Activated CD4-positive, alpha-beta T cell treated with anti-CD3 and anti-CD28 coated beads for 36 hours (primary cell): ENCODE data around the gene CPOX. TPM values are rescaled to one million over a fixed set of nuclear protein-coding genes. Genes with fewer than 3 reads are reported as not detected.

Experiments used
- total RNA-seq, 2 experiments: library from RNA; stranded (reverse); gene quantifications; one replicate each; pipeline ENCODE4 v1.2.3, GENCODE V29; 2021

CPOX gene
- total RNA-seq, 2 experiments from 2014 or later, result 40.3 to 41.9 TPM

Other genes starting within 250 kb of the CPOX start
- not detected for gene OR5K4, start 239.8 kb downstream of the CPOX start, total RNA-seq
- not detected for gene OR5K3, start 202.9 kb downstream of the CPOX start, total RNA-seq
- gene OR5K1, start 130.4 kb downstream of the CPOX start, total RNA-seq, result not detected
- gene OR5K2, start 95.9 kb downstream of the CPOX start, total RNA-seq, result not detected
- 100 to 1,000 TPM; 153 to 171 TPM for gene CLDND1, start 70.7 kb downstream of the CPOX start, total RNA-seq
- 1 to 10 TPM; 1.1 to 1.3 TPM for gene GPR15, start 61.6 kb downstream of the CPOX start, total RNA-seq
- not detected for gene ST3GAL6, start 169.7 kb upstream of the CPOX start, total RNA-seq